Gastroesophageal sphincter (tissue), 3 donors: ENCODE measurements around the gene BCOR.

Source experiments
- CTCF ChIP-seq, 4 experiments: fragments of 200-600 bp in 2 of 4; fragments of 450-650 bp in 2 of 4; sonication (generic) in 1 of 4; IDR thresholded peaks; one replicate each; pipeline ENCODE4 v1.5.1; 2017 to 2019; ENCODE audit warnings: antibody characterized with exemption in 4 of 4, mild to moderate bottlenecking in 2 of 4, moderate library complexity in 2 of 4
- POLR2A ChIP-seq, 2 donors: fragments of 450-650 bp; IDR thresholded peaks; one replicate each; pipeline ENCODE4 v1.6.1; 2017; ENCODE audit warnings: antibody characterized with exemption in 2 of 2, mild to moderate bottlenecking in 2 of 2, moderate library complexity in 1 of 2

DNA sequence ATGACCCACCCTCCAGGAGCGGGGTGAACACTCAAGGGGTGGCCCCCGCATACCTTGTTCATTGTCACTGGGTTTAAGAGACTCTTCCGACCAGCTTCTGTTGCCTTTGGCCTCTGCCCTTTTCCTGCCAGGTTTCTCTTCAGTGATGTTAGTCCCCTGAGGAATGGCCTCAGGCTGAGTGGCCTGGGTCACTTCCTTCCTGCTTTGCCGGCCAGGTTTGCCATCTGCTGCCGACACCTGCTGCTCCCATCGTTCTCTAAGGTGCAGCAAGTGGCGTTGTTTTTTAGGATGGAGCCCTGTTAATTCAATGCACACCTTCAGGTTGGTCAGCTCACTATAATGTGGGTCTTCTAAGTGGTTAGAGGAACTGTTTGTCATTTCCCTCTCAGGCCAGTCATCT, 34.2 kb downstream of the BCOR start:
- no peak for TF ChIP-seq CTCF (IDR thresholded peaks at IDR 0.05)
- TF ChIP-seq POLR2A (IDR thresholded peaks at IDR 0.05), result no peak
